GM19043 (cell line): ENCODE measurements around the gene SNX1.
"Not testable (repeated sequence)": the region's sequence is repeated elsewhere in the genome, so short reads cannot be mapped to it uniquely, and the experiment has no call there.

Source experiments
- ATAC-seq: cut with Tn5 transposase; IDR thresholded peaks from one replicate; pipeline ENCODE4 v1.9.1; 2021; ENCODE audit warnings: low read depth; ENCODE audit not compliant: unreplicated experiment

Gene SNX1

GRCh38 chr15:64095795-64096667 is at the start of gene SNX1:
Gene SNX1 (plus strand): TSS chr15:64095982. CDS start chr15:64096014, 32 bp downstream.
- no peak for ATAC-seq

GRCh38 chr15:64046421-64047153 is 49.2 kb upstream of the SNX1 start, which contains the start of gene DAPK2:
Gene DAPK2 (minus strand): TSS chr15:64046485. CDS start chr15:64040261, 6,224 bp downstream.
- ATAC-seq, result no peak

GRCh38 chr15:64048781-64049460 is 46.9 kb upstream of the SNX1 start:
- ATAC-seq, result no peak

GRCh38 chr15:64050281-64051092 is 45.3 kb upstream of the SNX1 start:
- ATAC-seq, result no peak

- ATAC-seq, result no peak
These were observed 44.7 kb upstream of the SNX1 start for GRCh38 chr15:64051093-64051402.

GRCh38 chr15:64051407-64052259 is 44.1 kb upstream of the SNX1 start:
- no peak for ATAC-seq

GRCh38 chr15:64052925-64053491 is 42.8 kb upstream of the SNX1 start:
- ATAC-seq, result no peak

GRCh38 chr15:64053674-64054073 is 42.1 kb upstream of the SNX1 start:
- not testable (repeated sequence) for ATAC-seq

GRCh38 chr15:64058279-64058678 is 37.5 kb upstream of the SNX1 start:
- no peak for ATAC-seq

- not testable (repeated sequence) for ATAC-seq
These were observed 36.7 kb upstream of the SNX1 start for GRCh38 chr15:64059104-64059503.

- no peak for ATAC-seq
These were observed 35.1 kb upstream of the SNX1 start for GRCh38 chr15:64060716-64061115.

GRCh38 chr15:64066451-64066850 is 29.3 kb upstream of the SNX1 start:
- ATAC-seq, result no peak

- ATAC-seq, result no peak
These were observed 28.2 kb upstream of the SNX1 start for GRCh38 chr15:64067564-64068030.

GRCh38 chr15:64068133-64068532 is 27.6 kb upstream of the SNX1 start:
- ATAC-seq, result no peak

- ATAC-seq, result no peak
These were observed 25.7 kb upstream of the SNX1 start for GRCh38 chr15:64070106-64070505.

GRCh38 chr15:64070965-64071851 is 24.6 kb upstream of the SNX1 start:
- ATAC-seq, result no peak

- ATAC-seq, result no peak
These were observed 23.6 kb upstream of the SNX1 start for GRCh38 chr15:64071931-64072765.
